ENCODE results near the gene NCAPG. TPM values are rescaled to one million over a fixed set of nuclear protein-coding genes. Genes with fewer than 3 reads are reported as not detected.

The NCAPG gene
- total RNA-seq, 4 donors from 2014 or later: 0.17 to 0.98 (median 0.71) TPM; not detected in 1

DNA sequence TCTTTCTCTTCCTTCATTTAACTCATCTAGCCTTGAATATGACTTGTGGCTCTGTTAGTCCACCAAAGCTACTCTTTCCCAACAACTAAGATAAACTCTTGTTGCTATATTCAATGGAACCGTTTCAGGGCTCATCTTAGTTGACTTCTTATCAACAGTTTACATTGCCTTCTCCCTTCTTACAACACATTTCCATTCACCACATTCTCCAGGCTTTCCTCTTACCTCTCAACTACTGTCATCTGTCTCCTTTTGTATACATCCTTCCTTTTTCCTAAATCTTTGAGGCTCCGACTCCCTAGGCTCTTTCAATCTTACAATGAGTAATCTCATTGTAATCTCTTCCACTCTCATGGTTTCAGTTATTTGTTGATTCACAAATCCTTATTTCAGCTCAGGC is 58.5 kb downstream of the NCAPG start:
- WGBS: 61% methylated on average over 2 of the region's 2 CpGs
- H3K36me3 ChIP-seq: no peaks in the 10 kb centered on the region
- intact Hi-C loops (cut with DNase I): no loop called here
- no peaks in the 10 kb centered on the region for H3K27me3 ChIP-seq
- H3K9me3 ChIP-seq: no peaks in the 10 kb centered on the region
- H3K4me3 ChIP-seq: no peak overlapping the region
- H3K27ac ChIP-seq (replicated peaks in 1 of 4): no peak overlapping the region
- no peak for DNase-seq (ENCODE audit: extremely low spot score)
- TF ChIP-seq, protein P1, sequence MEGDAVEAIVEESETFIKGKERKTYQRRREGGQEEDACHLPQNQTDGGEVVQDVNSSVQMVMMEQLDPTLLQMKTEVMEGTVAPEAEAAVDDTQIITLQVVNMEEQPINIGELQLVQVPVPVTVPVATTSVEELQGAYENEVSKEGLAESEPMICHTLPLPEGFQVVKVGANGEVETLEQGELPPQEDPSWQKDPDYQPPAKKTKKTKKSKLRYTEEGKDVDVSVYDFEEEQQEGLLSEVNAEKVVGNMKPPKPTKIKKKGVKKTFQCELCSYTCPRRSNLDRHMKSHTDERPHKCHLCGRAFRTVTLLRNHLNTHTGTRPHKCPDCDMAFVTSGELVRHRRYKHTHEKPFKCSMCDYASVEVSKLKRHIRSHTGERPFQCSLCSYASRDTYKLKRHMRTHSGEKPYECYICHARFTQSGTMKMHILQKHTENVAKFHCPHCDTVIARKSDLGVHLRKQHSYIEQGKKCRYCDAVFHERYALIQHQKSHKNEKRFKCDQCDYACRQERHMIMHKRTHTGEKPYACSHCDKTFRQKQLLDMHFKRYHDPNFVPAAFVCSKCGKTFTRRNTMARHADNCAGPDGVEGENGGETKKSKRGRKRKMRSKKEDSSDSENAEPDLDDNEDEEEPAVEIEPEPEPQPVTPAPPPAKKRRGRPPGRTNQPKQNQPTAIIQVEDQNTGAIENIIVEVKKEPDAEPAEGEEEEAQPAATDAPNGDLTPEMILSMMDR (IDR thresholded peaks at IDR 0.05): no peak
- TF ChIP-seq EP300 (IDR thresholded peaks at IDR 0.05): no peak
- TF ChIP-seq POLR2AphosphoS5 (IDR thresholded peaks at IDR 0.05): no peak
- no peak for TF ChIP-seq POLR2A (IDR thresholded peaks at IDR 0.05; ENCODE audit: low read depth)
- H3K4me1 ChIP-seq: no peaks in the 10 kb centered on the region

DNA sequence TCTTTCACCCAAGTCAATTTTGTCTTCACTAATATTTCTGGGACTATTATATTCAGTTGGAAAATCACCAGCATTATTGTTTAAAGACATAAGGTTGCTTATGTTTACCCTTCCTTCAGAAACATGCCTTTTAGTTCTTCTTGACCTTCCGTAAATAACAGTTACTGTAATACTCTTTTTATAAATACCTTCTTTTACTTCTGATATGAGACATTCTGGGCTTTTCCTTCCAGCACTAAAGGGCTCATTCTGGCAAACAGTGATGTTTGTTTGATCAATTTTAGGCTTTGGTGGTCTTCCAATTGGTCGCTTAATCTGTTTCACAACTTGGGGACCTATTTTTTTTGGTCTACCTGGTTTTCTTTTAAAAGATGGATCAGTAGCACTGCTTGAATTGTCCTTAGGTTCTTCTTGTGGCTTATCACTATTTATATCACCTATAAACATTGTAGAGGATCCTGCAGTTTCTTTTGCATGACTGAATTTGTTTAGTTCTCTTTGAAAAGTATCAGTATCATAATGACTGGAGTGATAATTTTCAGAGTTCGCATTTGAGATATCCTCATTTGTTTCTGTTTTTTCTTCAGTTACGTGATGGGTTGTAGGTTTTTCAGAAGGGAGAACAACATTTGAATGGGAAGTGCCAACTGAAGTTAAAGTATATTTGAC is 64.8 kb downstream of the NCAPG start:
- Histone ChIP-seq H3K36me3 (no peaks in the 10 kb centered on the region), H3K9me3 (no peaks in the 10 kb centered on the region), H3K27ac (replicated peaks in 1 of 4) (no peak overlapping the region), H3K4me3 (no peak overlapping the region), H3K27me3 (no peaks in the 10 kb centered on the region), H3K4me1 (no peaks in the 10 kb centered on the region)
- intact Hi-C loops (cut with DNase I): no loop called here
- TF ChIP-seq POLR2AphosphoS5 (IDR thresholded peaks at IDR 0.05): no peak
- TF ChIP-seq, protein P1 (IDR thresholded peaks at IDR 0.05): no peak
- no peak for TF ChIP-seq EP300 (IDR thresholded peaks at IDR 0.05)
- TF ChIP-seq POLR2A (IDR thresholded peaks at IDR 0.05; ENCODE audit: low read depth): no peak
- DNase-seq (ENCODE audit: extremely low spot score): no peak
- WGBS: 98% methylated on average over 4 of the region's 4 CpGs

DNA sequence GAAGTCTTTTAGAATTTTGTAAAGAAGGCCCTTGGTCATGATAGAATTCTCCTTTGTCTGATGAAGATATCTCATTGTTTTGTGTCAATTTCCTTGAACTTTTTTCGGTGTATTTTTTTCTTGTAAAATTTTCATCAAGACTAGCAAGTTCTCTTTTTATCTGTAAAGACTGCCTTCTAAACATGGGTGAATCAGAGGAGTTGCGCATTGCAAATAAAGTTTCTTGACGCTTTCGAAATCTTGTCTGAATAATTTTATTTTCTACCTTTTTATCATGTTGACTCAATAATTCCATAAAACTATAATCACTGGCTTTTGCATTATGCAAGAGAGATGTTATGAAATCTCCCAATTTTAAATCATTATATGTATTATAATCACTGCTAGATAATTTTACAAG is 66.2 kb downstream of the NCAPG start:
- intact Hi-C loops (cut with DNase I): no loop called here
- Histone ChIP-seq H3K27ac (replicated peaks in 1 of 4) (no peak overlapping the region), H3K36me3 (no peaks in the 10 kb centered on the region), H3K27me3 (no peaks in the 10 kb centered on the region), H3K9me3 (no peaks in the 10 kb centered on the region), H3K4me3 (no peak overlapping the region), H3K4me1 (no peaks in the 10 kb centered on the region)
- TF ChIP-seq POLR2AphosphoS5 (IDR thresholded peaks at IDR 0.05) (no peak), EP300 (IDR thresholded peaks at IDR 0.05) (no peak), POLR2A (IDR thresholded peaks at IDR 0.05; ENCODE audit: low read depth) (no peak)
- TF ChIP-seq, protein P1 (IDR thresholded peaks at IDR 0.05): no peak
- WGBS: 97% methylated on average over 4 of the region's 4 CpGs
- DNase-seq (ENCODE audit: extremely low spot score): no peak

DNA sequence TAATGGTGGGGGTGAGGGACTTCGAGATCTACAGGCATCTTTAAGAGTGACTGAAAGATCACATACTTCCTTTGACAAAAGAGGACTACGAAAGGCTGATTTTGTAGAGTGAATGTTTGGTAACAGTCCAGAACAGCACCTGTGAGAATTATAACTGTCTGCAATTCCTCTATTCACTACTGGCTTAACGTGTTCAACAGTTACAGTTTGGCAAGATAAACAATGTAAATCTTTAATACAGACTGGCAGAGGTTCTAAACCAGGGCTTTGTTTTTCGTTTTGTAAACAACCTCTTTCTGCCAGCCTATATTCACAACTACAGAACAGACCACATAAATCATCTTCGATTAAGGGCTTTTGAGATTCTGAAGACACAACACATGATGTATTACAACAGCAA is 66.9 kb downstream of the NCAPG start:
- 82% methylated on average over 5 of the region's 5 CpGs for WGBS
- Histone ChIP-seq H3K36me3 (no peaks in the 10 kb centered on the region), H3K4me3 (no peak overlapping the region), H3K27ac (replicated peaks in 1 of 4) (no peak overlapping the region), H3K27me3 (no peaks in the 10 kb centered on the region), H3K4me1 (no peaks in the 10 kb centered on the region), H3K9me3 (no peaks in the 10 kb centered on the region)
- intact Hi-C loops (cut with DNase I): no loop called here
- TF ChIP-seq POLR2A (IDR thresholded peaks at IDR 0.05; ENCODE audit: low read depth) (no peak), EP300 (IDR thresholded peaks at IDR 0.05) (no peak), POLR2AphosphoS5 (IDR thresholded peaks at IDR 0.05) (no peak)
- TF ChIP-seq, protein P1 (IDR thresholded peaks at IDR 0.05): no peak
- DNase-seq (ENCODE audit: extremely low spot score): no peak

DNA sequence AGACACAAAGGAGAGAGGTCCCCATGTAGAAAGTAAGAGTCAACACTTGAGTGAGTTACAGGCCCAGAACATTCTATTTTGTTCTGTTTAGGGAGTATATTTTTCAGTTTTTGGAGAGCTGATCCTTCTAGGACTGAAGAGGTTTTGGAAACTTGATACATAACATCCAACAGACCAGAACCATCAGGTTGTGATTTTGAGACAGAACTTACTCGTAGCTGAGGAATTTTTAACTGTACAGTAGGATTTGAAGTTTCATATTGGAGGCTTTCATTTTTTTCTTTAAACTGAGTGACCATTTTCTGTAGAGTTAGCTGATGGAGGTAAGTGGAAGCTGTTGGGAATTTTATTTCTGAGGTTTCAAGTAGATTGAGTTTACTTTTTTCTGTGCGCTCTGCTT is 73.3 kb downstream of the NCAPG start:
- no peak overlapping the region for H3K27ac ChIP-seq (replicated peaks in 1 of 4)
- TF ChIP-seq, protein P1 (IDR thresholded peaks at IDR 0.05): no peak
- TF ChIP-seq EP300 (IDR thresholded peaks at IDR 0.05) (no peak), POLR2AphosphoS5 (IDR thresholded peaks at IDR 0.05) (no peak), POLR2A (IDR thresholded peaks at IDR 0.05; ENCODE audit: low read depth) (no peak)
- no peaks in the 10 kb centered on the region for H3K9me3 ChIP-seq
- no peaks in the 10 kb centered on the region for H3K27me3 ChIP-seq
- 98% methylated on average over 2 of the region's 2 CpGs for WGBS
- no peak overlapping the region for H3K4me3 ChIP-seq
- H3K4me1 ChIP-seq: no peaks in the 10 kb centered on the region
- DNase-seq (ENCODE audit: extremely low spot score): no peak
- peaks cover 2 to 15% (median 7%) of the 10 kb centered on the region in 4 donors for H3K36me3 ChIP-seq
- intact Hi-C loops (cut with DNase I): no loop called here
